Heart right ventricle (tissue), 16 donors: Measurements from ENCODE around the gene PITPNB. TPM values are rescaled to one million over a fixed set of nuclear protein-coding genes. Genes with fewer than 3 reads are reported as not detected.

Experiments used
- ATAC-seq, 8 donors: fragments of 200-7000 bp; cut with Tn5 transposase; one replicate each; pipeline ENCODE4 v1.9.1; 2020; ENCODE audit warnings: mild to moderate bottlenecking in 8 of 8, moderate library complexity in 8 of 8, moderate number of reproducible peaks in 1 of 8
- DNase-seq, 2 donors: peaks; one replicate each; pipeline ENCODE4 v3.0.0-alpha.2; 2020
- H3K27ac ChIP-seq, 10 donors: fragments of 200-600 bp; sonication (generic) in 2 of 10; one replicate each; pipeline versions ENCODE4 v1.5.0 to v1.8.0; 2020 to 2022; ENCODE audit warnings: mild to moderate bottlenecking in 3 of 10
- H3K27me3 ChIP-seq, 7 donors: fragments of 200-600 bp; one replicate each; pipeline ENCODE4 v1.8.0; 2021 to 2022; ENCODE audit warnings: mild to moderate bottlenecking in 2 of 7
- H3K36me3 ChIP-seq, 9 donors: fragments of 200-600 bp; sonication (generic) in 1 of 9; one replicate each; pipeline versions ENCODE4 v1.5.0 to v1.8.0; 2020 to 2022; ENCODE audit warnings: mild to moderate bottlenecking in 2 of 9
- H3K4me1 ChIP-seq, 9 donors: fragments of 200-600 bp; sonication (generic) in 1 of 9; one replicate each; pipeline versions ENCODE4 v1.5.0 to v1.8.0; 2020 to 2022; ENCODE audit warnings: mild to moderate bottlenecking in 4 of 9
- H3K4me3 ChIP-seq, 10 donors: fragments of 200-600 bp; sonication (generic) in 2 of 10; one replicate each; pipeline versions ENCODE4 v1.5.0 to v1.8.0; 2020 to 2022; ENCODE audit warnings: mild to moderate bottlenecking in 7 of 10, moderate library complexity in 2 of 10
- H3K9me3 ChIP-seq, 11 donors: fragments of 200-600 bp in 10 of 11; sonication (generic) in 2 of 11; one replicate each; pipeline versions ENCODE4 v1.5.0 to v1.8.0; 2013 to 2022; ENCODE audit warnings: mild to moderate bottlenecking in 2 of 11, control low read depth in 1 of 11, moderate library complexity in 1 of 11
- WGBS, 2 donors: extraction: QIAGEN DNeasy Blood & Tissue Kit; methylation state at CpG; one replicate each; pipeline ENCODE4 v1.1.7; 2013; ENCODE audit warnings: inconsistent platforms in 1 of 2; 5-methylcytosine and 5-hydroxymethylcytosine counted together
- intact Hi-C, 10 donors: fragments of 100-400 bp; cut with DNase I; formaldehyde crosslinking; loops; one replicate each; pipeline versions ENCODE4 v1.11.1 to v1.14.2; 2022
- polyA plus RNA-seq, 2 donors: library from polyadenylated mRNA; stranded (reverse); fragments of 200-250 nt; gene quantifications; one replicate each; pipeline ENCODE4 v1.2.3, GENCODE V29; 2013
- total RNA-seq, 10 donors: library from RNA; stranded (reverse); fragmentation: NEBNext Ultra II Directional in 3 of 10; extraction: Animal tissue kit (Norgen Biotek cat#: 25700) in 3 of 10; gene quantifications; one replicate each; pipeline versions ENCODE4 v1.2.1 to v1.2.4, GENCODE V29; 2021 to 2023
- TF ChIP-seq, protein P1 (sequence below), 9 donors: fragments of 200-600 bp; sonication (generic) in 2 of 9; IDR thresholded peaks; one replicate each; pipeline versions ENCODE4 v1.5.0 to v1.8.0; 2021 to 2022; ENCODE audit warnings: antibody characterized with exemption in 9 of 9, mild to moderate bottlenecking in 5 of 9, moderate library complexity in 1 of 9
- donor health status: Arrhythmogenic right ventricular cardiomyopathy.
- donor health status: ischemic (EF 13 %, LVEDD 7.1; RV severe dilation, severe dysfunction).
- donor health status: healthy with polysubstance abuse.
- donor health status: DM: no; HTN: yes; CAD: no.
- donor health status: DM: no; HTN: no; CAD: no.
- donor health status: ischemic (EF 25% LVEDD 6.9; RV normal size, moderate dysfunction).
- donor health status: ischemic (EF 25% LVEDD 5.7; RV mildly dilated, moderate dysfunction).
- donor health status: healthy.
- donor health status: DM: yes; HTN: yes; CAD: no.
- donor health status: Ischemic cardiomyopathy.
- donor health status: ischemic (EF 35%, LVEDD 5.7; RV mildly dilated, moderate dysfunction).
- donor health status: nonischemic (EF 11% LVEDD 7.7; RV severe dilation, severe dysfunction).
- donor health status: DM: yes; HTN: yes; CAD: no.
- donor health status: PGD.
- donor health status: ischemic (EF 29% LVEDD 5.4; RV normal size, mild dysfunction).
- donor health status: nonischemic (EF 23%, LVEDD 6.1; RV moderate dilation, normal function).

The PITPNB gene
- total and polyA plus RNA-seq, 12 donors, result 16.0 to 78.3 (median 58.1) TPM

DNA sequence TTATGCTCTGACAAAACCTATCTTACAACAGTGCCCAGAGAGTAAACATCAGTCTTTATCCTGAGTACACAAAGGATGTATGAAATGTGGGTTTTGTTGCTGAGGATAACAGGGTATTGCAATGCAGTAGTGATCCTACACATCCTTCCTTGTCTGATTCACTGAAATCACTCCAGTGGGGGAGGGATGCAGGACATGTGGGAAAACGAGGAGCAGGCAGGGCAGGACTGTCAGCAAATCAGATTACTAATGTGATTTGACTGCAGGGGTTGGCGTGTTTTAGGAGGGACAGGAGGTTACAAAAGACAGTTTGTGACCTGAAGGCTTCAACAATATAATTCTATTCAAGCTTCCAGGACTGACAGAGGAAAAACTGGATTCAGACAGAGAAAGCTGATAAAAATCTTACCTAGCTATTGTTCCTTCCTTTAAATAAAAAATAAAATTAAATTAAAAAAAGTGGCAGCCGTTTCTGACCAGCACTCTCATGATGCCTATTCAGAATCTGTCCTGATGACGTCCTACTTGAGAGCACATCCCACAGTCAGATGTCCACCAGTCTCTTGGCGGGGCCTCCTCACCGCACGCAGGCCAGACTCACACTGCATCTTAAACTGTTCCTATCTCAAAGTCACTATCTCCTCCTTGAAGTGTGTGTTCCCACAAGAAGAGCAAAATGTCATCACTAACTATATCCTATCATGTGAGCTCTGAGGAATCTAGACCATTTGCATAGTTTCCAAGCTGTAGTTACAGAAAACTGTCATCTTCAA lies 66.9 kb downstream of the PITPNB start:
- Histone ChIP-seq H3K4me3 (no peak overlapping the region), H3K27ac (peak overlapping the region in 3 of 10 donors; percentile 23 to 37 (median 24)), H3K36me3 (peaks cover 0 to 98% (median 29%) of the 10 kb centered on the region in 9 donors), H3K9me3 (no peaks in the 10 kb centered on the region), H3K27me3 (no peaks in the 10 kb centered on the region), H3K4me1 (peaks cover 0 to 48% (median 20%) of the 10 kb centered on the region in 9 donors)
- TF ChIP-seq, protein P1, sequence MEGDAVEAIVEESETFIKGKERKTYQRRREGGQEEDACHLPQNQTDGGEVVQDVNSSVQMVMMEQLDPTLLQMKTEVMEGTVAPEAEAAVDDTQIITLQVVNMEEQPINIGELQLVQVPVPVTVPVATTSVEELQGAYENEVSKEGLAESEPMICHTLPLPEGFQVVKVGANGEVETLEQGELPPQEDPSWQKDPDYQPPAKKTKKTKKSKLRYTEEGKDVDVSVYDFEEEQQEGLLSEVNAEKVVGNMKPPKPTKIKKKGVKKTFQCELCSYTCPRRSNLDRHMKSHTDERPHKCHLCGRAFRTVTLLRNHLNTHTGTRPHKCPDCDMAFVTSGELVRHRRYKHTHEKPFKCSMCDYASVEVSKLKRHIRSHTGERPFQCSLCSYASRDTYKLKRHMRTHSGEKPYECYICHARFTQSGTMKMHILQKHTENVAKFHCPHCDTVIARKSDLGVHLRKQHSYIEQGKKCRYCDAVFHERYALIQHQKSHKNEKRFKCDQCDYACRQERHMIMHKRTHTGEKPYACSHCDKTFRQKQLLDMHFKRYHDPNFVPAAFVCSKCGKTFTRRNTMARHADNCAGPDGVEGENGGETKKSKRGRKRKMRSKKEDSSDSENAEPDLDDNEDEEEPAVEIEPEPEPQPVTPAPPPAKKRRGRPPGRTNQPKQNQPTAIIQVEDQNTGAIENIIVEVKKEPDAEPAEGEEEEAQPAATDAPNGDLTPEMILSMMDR (IDR thresholded peaks at IDR 0.05), result no peak
- WGBS, 2 donors, result 55 to 63% methylated on average over 7 of the region's 7 CpGs
- DNase-seq (no peak), ATAC-seq (peak in 5 of 8 donors; percentile 33 to 63 (median 48))
- intact Hi-C loops, result no loop called here

DNA sequence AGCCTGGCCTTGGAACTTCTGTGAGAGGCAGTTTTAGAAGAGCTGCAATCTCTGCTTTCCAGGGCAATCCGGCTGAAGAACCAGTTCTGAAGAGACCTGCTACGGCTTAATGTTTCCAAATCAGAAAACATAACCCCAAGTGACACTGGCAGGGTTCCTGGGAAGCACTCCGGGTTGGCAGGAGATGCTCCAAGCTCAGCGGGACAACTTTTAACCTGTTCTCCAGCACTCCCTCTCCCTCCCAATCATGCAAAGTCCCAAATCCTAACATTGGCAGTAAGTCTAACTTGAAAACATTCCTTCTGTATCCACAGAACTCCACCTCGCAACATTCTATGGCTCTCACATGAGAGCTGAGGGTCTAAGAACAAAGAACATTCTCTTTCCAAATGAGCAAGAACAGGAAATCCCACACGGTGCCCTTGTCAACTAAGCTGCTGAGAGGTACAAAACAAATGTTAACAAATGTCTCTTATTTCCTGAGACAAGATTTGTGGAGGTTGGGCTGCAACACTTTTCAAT lies 69.0 kb downstream of the PITPNB start:
- Histone ChIP-seq H3K9me3 (no peaks in the 10 kb centered on the region), H3K27me3 (no peaks in the 10 kb centered on the region), H3K4me3 (no peak overlapping the region), H3K27ac (peak overlapping the region in 2 of 10 donors; percentile 35 to 64), H3K4me1 (peaks cover 0 to 46% (median 20%) of the 10 kb centered on the region in 9 donors), H3K36me3 (peaks cover 0 to 95% (median 13%) of the 10 kb centered on the region in 9 donors)
- ATAC-seq (peak; percentile 32 to 75 (median 54)), DNase-seq (peak; percentile 37 to 44)
- WGBS, 2 donors, result 16 to 17% methylated on average over 6 of the region's 6 CpGs
- TF ChIP-seq, protein P1 (IDR thresholded peaks at IDR 0.05), result no peak
- intact Hi-C loops, result no loop called here

DNA sequence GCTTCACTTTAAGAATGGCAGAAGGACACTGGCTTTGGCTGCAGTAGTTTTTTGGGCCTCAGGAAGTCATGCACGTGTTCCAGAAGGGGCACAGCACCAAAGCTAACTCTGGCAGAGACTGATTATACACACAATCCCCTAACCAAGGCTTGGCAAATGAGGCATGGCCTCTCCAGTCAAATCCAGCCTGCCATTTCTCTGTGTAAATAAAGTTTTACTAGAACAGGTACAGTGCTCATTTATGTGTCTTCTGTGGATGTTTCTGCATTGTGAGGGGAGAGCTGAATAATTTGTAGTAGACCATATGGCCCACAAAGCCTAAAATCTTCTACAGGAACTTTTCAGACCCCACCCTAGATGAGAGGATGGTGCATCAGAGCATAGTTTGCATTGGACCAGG lies 71.1 kb downstream of the PITPNB start:
- peaks cover 3 to 41% (median 22%) of the 10 kb centered on the region in 9 donors for H3K4me1 ChIP-seq
- H3K27ac ChIP-seq, result no peak overlapping the region
- no peak for DNase-seq
- intact Hi-C loops, result no loop called here
- H3K9me3 ChIP-seq, result no peaks in the 10 kb centered on the region
- TF ChIP-seq, protein P1 (IDR thresholded peaks at IDR 0.05), result no peak
- ATAC-seq, result no peak
- no peaks in the 10 kb centered on the region for H3K27me3 ChIP-seq
- H3K4me3 ChIP-seq, result no peak overlapping the region
- WGBS, 2 donors, result 84 to 87% methylated on average over 1 of the region's 1 CpG
- peaks cover 0 to 81% (median 13%) of the 10 kb centered on the region in 9 donors for H3K36me3 ChIP-seq

DNA sequence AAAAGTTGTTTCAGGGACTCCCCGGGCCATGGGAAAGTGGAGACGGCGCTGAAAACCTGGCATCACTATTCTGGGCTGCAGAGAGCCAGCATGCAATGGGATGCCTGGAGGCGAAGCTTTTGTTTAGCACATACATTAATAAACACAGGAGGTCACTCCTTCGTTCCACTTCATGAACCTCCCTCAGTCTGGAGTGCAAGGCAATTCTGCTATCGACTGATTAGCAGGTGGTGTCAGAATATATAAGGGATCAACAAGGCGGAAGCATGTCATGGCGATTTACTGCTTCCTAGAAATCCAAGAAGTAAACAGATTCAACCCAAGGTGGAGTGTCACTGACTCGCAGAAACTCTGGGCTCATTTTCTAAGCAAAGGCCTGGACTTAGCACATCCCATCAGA lies 72.1 kb downstream of the PITPNB start:
- H3K36me3 ChIP-seq, result peaks cover 0 to 70% (median 13%) of the 10 kb centered on the region in 9 donors
- no peak overlapping the region for H3K4me3 ChIP-seq
- 95 to 97% methylated on average over 9 of the region's 9 CpGs for WGBS, 2 donors
- peaks cover 10 to 41% (median 27%) of the 10 kb centered on the region in 9 donors for H3K4me1 ChIP-seq
- H3K27ac ChIP-seq, result no peak overlapping the region
- H3K9me3 ChIP-seq, result no peaks in the 10 kb centered on the region
- DNase-seq, result no peak
- intact Hi-C loops, result no loop called here
- no peak for ATAC-seq
- TF ChIP-seq, protein P1 (IDR thresholded peaks at IDR 0.05), result no peak
- no peaks in the 10 kb centered on the region for H3K27me3 ChIP-seq
